Measurements from ENCODE around the gene IRF1.

GRCh38 chr5:132477784-132478365 is 12.7 kb downstream of the IRF1 start:
- TF ChIP-seq POLR2A (IDR thresholded peaks at IDR 0.05) = no peak
- TF ChIP-seq CTCF (IDR thresholded peaks at IDR 0.05) = no peak
